Hepatocyte (in vitro differentiated cells): ENCODE data around the gene FAM156A.
"Not testable (repeated sequence)": the region's sequence is repeated elsewhere in the genome, so short reads cannot be mapped to it uniquely, and the experiment has no call there.

Source experiments
- CTCF ChIP-seq: fragments of 200-600 bp; sonication (generic); IDR thresholded peaks from 2 replicates; pipeline ENCODE4 v1.5.1; 2016; ENCODE audit warnings: antibody characterized with exemption, mild to moderate bottlenecking; ENCODE audit not compliant: poor library complexity
- EZH2 ChIP-seq: fragments of 200-600 bp; sonication (generic); IDR thresholded peaks from 2 replicates; pipeline ENCODE4 v1.6.1; 2016; ENCODE audit warnings: antibody characterized with exemption, mild to moderate bottlenecking, borderline replicate concordance
- EZH2phosphoT487 ChIP-seq: fragments of 200-600 bp; sonication (generic); IDR thresholded peaks from one replicate; pipeline ENCODE4 v1.6.1; 2018; ENCODE audit warnings: antibody characterized with exemption, mild to moderate bottlenecking, low read depth, moderate library complexity; ENCODE audit not compliant: unreplicated experiment, severe bottlenecking

DNA sequence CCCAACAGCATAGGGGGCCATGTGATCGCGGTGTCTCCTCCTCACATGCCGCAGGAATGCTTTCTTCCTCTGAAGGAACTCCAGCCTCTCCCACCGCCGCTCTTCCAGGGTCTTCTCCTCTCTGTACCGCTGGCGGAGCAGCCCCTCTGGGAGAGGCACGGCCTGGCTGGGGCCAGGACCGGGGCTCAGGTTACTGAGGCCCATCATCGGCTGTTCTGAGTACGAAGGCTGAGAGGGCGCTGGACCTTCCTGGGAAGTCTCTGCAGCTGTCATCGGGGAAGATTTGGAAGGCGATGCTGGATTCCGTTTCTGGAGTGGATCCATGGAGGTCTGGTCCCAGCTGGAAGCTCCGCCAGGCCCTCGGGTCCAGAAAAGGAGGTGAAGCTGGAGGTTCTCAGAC is 10.1 kb downstream of the FAM156A start:
- not testable (repeated sequence) for TF ChIP-seq CTCF, EZH2, EZH2phosphoT487
